HG03280 (cell line): ENCODE data around the gene KLF3.

Experiments used
- ATAC-seq: cut with Tn5 transposase; IDR thresholded peaks from one replicate; pipeline ENCODE4 v1.9.1; 2021; ENCODE audit warnings: mild to moderate bottlenecking, moderate library complexity; ENCODE audit not compliant: unreplicated experiment

The KLF3 gene

DNA sequence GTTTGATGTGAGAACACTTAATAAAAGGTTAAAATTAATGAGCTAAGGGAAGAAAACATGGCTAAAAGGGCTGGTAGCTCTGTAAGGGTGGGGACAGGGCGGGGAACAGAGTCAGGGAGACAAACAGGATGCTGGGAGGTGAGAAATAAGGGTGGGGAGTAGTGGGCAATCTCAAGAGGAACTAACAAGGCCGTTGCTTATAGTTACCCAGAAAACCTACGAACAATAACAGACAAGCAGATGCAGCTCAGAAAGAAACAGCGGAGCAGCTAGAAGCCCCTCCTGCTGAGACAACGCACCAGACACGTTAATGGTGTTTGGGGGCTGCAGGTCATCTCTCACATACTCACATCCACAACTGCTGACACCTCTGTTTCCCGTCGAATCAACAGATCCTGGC is 9.7 kb upstream of the KLF3 start:
- ATAC-seq: no peak

DNA sequence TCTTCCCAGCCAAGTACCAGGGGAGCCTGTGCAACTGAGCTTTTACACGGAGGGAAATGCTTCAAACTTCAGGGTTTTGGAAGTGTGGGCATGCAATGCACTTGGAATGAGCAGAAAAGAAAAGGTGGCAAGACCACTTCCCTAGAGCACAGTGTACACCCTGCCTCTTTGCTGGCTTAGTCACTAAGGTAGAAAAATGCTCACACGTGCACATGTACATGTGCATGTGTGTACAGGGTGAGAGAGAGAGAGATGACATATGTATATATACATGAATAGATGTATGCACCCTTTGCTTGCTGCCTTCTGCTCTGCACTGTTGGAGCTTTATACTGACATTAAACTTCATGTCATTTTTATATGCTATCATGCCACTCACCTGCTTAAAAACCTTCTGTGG is 7.9 kb upstream of the KLF3 start:
- ATAC-seq: no peak

DNA sequence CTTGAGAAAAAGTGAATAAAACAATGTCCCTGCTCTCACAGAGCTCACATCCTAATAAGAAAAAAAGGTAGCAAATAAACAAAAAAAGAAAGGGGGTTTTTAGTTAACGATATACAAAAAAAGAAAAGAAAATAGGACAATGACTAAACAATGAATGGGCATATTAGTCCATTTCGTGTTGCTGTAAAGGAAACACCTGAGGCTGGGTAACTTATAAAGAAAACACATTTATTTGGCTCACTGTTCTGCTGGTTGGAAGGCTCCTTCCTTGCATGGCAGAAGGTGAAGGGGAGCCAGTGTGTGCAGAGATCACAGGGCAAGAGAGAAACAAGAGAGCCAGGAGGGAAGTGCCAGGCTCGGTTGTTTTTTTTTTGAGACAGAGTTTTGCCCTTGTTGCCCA is 4.7 kb upstream of the KLF3 start:
- no peak for ATAC-seq

DNA sequence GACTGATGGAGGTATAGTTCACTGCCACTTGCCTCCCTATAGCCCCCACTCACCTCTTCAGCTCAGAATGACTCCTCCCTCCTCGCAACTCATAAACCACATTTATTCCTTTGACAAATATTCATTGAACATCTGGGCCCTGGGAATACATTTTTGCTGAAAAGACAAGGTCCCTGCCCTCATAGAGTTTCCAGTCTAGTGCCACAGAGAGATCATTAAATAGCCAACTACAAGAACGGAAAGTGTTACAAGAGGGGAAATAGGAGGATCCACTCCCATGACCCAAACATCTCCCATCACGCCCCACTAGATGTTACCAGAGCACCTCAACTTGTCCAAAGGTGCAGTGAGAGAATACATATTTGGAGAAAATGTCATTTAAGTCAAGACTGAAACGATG is 3.2 kb upstream of the KLF3 start:
- no peak for ATAC-seq

- ATAC-seq: no peak
These were observed 2.6 kb upstream of the KLF3 start for GRCh38 chr4:38661371-38661770.

- ATAC-seq: no peak
These were observed 1.4 kb upstream of the KLF3 start for GRCh38 chr4:38662522-38663089.

GRCh38 chr4:38663090-38663800 is 754 bp upstream of the KLF3 start:
- peak; percentile 44 for ATAC-seq

GRCh38 chr4:38664706-38665401 is 855 bp downstream of the KLF3 start:
- no peak for ATAC-seq

GRCh38 chr4:38665551-38666411 is 1.8 kb downstream of the KLF3 start:
- ATAC-seq: no peak

DNA sequence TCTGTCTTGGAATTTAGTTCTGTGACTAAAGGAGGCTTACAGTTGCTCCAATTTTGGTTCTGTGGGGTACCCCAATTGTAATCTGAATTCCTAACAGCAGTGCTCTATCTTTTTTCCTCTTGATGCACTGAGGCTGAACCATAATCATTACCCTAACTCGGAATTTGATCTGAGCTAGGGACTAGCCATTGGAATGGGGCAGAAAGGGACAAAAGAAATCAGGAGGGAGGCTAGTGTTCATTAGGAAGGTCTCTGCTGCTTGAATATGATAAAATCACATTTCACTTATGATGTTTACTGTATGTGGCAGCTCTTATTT is 2.7 kb downstream of the KLF3 start:
- no peak for ATAC-seq

GRCh38 chr4:38667085-38667893 is 3.3 kb downstream of the KLF3 start:
- no peak for ATAC-seq

GRCh38 chr4:38668203-38668971 is 4.4 kb downstream of the KLF3 start:
- ATAC-seq: no peak

DNA sequence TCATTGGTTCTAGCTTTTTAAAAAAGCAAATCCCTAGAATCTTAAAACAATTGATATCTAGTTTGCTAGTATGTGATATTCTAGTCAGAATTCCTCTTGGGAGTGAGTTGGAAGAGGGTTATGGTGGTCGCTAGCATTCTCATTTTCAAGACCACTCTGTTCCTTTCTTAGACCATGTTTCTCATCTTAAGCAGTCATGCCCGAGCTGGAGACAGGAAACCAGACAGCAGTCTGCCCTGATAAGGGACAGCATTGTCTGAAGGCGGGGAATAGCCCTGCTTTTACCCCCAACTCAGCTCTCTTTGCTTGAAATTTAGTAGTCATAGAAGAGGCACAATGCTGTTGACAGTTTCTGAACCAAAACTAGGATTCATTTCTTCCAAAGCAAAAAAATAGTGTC is 5.2 kb downstream of the KLF3 start:
- ATAC-seq: no peak

GRCh38 chr4:38670109-38670901 is 6.3 kb downstream of the KLF3 start:
- no peak for ATAC-seq

DNA sequence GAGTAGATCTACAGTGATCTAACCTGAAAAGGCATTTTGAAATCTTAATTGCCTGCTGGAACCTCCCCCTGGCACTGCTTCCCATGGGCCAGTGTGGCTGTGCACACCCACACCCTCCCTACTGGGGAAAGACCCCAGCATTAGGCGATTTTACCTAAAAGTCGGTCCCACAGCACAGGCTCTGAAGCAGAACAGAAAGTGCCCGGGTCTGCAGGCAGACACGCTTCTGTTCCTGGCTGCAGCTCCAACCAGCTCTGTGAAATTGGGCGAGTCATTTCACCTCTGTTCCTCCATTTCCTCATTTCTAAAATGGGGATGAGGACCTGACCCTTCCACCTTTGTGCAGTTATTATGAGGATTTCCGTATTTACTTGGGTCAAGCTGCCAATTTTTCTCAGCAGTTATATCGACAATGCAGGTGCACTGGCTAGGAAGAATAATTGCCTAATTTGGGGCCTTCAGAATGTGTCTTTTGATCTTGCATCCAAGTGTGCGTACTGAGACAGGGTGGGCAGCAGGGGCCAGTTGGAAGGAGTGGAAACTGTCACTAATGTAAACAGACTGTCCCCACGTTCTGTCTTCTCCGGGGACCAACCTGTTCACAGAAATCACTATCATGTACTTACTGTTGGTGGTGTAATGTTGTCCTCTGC is 7.1 kb downstream of the KLF3 start:
- no peak for ATAC-seq

GRCh38 chr4:38671592-38671940 is 7.6 kb downstream of the KLF3 start:
- ATAC-seq: no peak

DNA sequence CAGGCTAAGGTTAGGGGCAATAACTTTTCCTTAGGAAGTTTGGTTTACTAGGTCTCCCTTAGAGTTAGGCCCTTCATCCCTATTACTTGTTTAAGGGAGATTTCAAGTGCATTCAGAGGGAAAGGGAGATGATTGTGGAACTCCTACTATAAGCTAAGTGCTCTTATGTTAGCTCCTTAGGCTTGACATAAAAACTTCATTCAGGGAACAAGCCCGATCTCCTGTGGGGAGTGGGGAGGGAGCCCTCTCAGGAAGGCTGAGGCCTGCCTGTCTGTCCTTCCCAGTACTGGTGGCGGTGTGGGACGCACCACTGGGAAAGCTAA is 8.0 kb downstream of the KLF3 start:
- ATAC-seq: no peak

DNA sequence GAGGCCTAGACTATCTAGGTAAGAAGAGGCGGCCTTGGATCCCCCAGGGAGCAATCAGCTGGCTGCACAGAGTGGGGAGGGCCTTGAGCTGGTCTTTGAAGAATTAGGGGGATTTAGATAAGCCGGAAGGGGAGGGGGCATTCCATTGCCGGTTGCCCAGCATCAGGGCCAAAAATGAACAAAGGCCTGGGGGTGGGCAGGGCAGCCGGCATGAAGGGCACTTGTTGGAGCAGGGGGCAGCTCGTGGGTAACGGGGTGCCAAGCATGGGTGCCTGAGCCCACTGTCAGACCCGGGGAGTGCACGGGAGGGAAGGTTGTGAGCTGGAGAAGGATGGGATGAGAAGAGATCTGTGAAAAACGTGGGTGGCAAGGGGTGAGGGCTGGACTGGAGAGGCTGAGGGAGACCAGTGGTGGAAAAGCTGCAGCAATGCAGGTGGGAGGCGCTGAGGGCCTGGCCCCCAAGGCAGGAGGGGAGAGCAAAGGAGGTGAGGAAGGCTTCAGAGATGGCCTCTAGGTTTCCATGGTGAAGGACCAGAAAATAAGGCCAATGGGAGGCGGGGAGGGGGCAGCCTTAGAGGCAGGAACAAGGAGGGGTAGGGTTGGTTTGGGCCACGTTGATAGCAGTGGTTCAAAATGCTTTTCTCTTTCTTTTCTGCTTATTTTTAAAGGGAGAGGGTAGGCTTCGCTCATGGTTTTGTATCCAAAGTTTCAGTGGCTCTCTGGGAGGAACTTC is 8.6 kb downstream of the KLF3 start:
- no peak for ATAC-seq
